T-helper 1 cell treated with Interleukin-12 subunit alpha and Interleukin-12 subunit beta and Interleukin-4 antibody, amounts not matched to agents 30 μg/mL and 1 μg/mL, for 36 hours (primary cell): ENCODE measurements around the gene CLPTM1L.
"Not testable (repeated sequence)": the region's sequence is repeated elsewhere in the genome, so short reads cannot be mapped to it uniquely, and the experiment has no call there.

ENCODE experiments used
- H3K27ac Mint-ChIP-seq: one replicate; pipeline ENCODE4 v1.8.0; 2021; ENCODE audit warnings: mild to moderate bottlenecking, mixed read lengths
- H3K27me3 Mint-ChIP-seq: one replicate; pipeline ENCODE4 v1.8.0; 2021; ENCODE audit warnings: low read depth, mixed read lengths
- H3K36me3 Mint-ChIP-seq: one replicate; pipeline ENCODE4 v1.8.0; 2021; ENCODE audit warnings: low read depth, mixed read lengths
- H3K4me1 Mint-ChIP-seq: one replicate; pipeline ENCODE4 v1.8.0; 2021; ENCODE audit warnings: low read depth, mixed read lengths
- H3K4me3 Mint-ChIP-seq: one replicate; pipeline ENCODE4 v1.8.0; 2021; ENCODE audit warnings: mild to moderate bottlenecking, moderate library complexity, mixed read lengths
- H3K9me3 Mint-ChIP-seq: one replicate; pipeline ENCODE4 v1.8.0; 2021; ENCODE audit warnings: mixed read lengths

CLPTM1L gene

DNA sequence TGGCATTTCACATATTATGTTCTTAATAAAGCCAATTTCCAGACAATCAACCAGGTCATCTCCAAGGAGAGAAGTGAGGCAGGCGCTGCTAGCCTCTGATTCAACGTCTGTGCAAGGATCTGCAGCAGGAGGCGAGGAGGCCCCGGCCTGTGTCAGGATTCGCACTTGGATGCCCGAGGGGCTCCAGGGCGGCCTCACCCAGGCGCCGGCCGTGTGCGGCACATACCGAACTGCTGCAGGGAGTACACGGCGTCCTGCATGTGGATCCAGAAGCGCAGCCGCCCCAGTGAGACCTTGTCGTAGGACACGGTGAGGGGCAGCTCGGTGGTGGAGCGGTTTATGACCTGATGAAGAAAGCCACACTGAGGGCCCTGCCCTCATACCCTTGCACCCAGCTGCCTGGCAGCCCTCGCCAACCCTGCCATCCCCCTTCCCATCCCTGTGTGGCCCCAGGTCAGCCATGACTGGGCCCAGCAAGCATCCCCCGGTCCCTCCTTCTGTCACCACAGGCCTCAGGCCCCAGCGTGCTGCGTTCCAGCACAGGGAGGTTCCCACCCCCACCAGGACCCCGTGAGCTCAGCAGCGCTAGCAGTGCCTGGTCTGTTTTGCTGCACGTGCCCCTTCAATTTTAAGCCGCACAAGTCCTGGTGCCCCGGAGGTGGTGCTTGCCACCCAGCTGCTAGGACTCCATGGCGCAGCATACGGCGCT, 9.9 kb downstream of the CLPTM1L start:
- peaks cover 9% of the 10 kb centered on the region for H3K4me1 Mint-ChIP-seq
- no peaks in the 10 kb centered on the region for H3K9me3 Mint-ChIP-seq
- H3K4me3 Mint-ChIP-seq, result no peak overlapping the region
- H3K27ac Mint-ChIP-seq, result no peak overlapping the region
- peaks cover 30% of the 10 kb centered on the region for H3K36me3 Mint-ChIP-seq
- H3K27me3 Mint-ChIP-seq, result no peaks in the 10 kb centered on the region

DNA sequence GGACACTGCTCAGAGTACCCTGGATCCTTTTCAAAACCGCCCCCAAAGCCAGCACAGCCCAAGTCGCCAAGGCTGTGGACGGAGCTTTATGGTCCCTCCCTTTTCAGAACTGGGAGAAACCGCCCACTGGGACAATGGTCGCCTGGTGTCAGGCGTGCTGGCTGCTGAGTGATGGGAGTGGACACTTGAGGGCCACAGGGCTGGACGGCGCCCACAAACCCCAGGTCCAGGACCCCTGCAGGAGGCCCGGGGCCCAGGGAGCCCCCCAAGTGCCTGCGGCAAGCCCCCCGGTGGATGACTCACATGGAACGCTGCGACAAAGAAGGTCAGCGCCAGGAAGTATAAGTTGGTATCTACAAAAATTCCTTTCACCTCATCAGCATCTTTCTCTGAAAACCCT, 10.9 kb downstream of the CLPTM1L start:
- Mint-ChIP-seq H3K9me3 (no peaks in the 10 kb centered on the region), H3K4me3 (no peak overlapping the region), H3K36me3 (peaks cover 29% of the 10 kb centered on the region)

DNA sequence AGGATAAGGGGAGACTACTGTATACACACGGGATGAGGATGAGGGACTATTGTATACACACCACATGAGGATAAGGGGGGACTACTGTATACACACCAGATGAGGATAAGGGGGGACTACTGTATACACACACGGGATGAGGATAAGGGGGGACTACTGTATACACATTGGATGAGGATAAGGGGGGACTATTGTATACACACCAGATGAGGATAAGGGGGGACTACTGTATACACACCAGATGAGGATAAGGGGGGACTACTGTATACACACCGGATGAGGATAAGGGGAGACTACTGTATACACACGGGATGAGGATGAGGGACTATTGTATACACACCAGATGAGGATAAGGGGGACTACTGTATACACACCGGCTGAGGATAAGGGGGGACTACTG, 11.6 kb downstream of the CLPTM1L start:
- not testable (repeated sequence) for H3K4me3 Mint-ChIP-seq, H3K9me3 Mint-ChIP-seq, H3K27ac Mint-ChIP-seq, H3K27me3 Mint-ChIP-seq
- peaks cover 13% of the 10 kb centered on the region for H3K4me1 Mint-ChIP-seq
- peaks cover 32% of the 10 kb centered on the region for H3K36me3 Mint-ChIP-seq

More for the DNA sequence above, 10.9 kb downstream of the CLPTM1L start:
- Mint-ChIP-seq H3K27ac (no peak overlapping the region), H3K27me3 (no peaks in the 10 kb centered on the region), H3K4me1 (peaks cover 9% of the 10 kb centered on the region)

DNA sequence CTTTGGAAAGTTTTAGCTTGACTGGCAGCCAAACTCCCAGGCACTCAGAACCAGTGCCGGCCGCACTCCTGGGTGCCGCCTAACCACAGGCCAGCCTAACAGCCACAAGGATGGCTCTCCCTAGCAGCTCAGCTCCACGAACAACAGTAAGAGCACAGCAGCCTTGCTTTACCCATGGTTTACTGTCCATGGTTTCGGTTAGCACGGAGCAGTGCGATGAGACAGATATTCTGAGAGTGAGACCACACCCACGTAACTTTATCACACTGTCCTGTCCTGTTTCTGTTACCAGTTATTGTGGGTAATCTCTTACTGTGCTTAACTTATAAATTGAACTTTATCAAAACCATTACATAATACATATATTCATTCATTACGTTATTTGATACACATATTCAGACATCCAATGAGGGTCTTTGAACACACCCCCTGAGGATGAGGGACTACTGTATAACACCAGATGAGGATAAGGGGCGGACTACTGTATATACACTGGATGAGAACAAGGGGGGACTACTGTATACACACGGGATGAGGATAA, 12.4 kb downstream of the CLPTM1L start:
- Mint-ChIP-seq H3K27ac (no peak overlapping the region), H3K4me1 (peaks cover 14% of the 10 kb centered on the region), H3K9me3 (no peaks in the 10 kb centered on the region), H3K4me3 (no peak overlapping the region), H3K36me3 (peaks cover 29% of the 10 kb centered on the region), H3K27me3 (no peaks in the 10 kb centered on the region)

DNA sequence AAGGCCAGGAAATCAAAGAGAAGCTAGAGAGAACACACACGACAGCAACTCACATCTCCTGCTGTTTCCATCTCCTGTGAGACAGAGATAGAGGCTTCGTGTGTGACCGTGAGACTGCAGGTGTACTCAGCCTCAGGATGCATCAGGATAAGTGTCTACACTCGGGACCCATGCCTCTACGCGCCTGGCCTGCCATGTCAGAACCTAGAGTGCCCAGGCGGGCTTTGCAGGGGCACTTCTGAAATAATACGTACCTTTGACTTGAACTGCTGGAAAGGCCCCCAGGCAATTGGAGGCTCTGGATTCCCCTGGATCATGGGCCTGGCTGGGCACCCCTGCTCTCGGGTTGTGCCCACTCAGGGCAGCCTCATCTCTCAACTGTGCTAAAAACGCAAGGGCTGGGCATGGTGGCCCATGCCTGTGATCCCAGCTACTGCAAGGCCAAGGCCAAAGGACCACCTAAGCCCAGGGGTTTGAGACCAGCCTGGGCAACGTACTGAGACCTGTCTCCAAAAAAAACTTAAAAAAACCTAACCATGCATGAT, 13.0 kb downstream of the CLPTM1L start:
- peaks cover 16% of the 10 kb centered on the region for H3K4me1 Mint-ChIP-seq
- peaks cover 29% of the 10 kb centered on the region for H3K36me3 Mint-ChIP-seq
- no peaks in the 10 kb centered on the region for H3K9me3 Mint-ChIP-seq
- H3K27ac Mint-ChIP-seq, result no peak overlapping the region
- H3K27me3 Mint-ChIP-seq, result no peaks in the 10 kb centered on the region
- H3K4me3 Mint-ChIP-seq, result no peak overlapping the region

DNA sequence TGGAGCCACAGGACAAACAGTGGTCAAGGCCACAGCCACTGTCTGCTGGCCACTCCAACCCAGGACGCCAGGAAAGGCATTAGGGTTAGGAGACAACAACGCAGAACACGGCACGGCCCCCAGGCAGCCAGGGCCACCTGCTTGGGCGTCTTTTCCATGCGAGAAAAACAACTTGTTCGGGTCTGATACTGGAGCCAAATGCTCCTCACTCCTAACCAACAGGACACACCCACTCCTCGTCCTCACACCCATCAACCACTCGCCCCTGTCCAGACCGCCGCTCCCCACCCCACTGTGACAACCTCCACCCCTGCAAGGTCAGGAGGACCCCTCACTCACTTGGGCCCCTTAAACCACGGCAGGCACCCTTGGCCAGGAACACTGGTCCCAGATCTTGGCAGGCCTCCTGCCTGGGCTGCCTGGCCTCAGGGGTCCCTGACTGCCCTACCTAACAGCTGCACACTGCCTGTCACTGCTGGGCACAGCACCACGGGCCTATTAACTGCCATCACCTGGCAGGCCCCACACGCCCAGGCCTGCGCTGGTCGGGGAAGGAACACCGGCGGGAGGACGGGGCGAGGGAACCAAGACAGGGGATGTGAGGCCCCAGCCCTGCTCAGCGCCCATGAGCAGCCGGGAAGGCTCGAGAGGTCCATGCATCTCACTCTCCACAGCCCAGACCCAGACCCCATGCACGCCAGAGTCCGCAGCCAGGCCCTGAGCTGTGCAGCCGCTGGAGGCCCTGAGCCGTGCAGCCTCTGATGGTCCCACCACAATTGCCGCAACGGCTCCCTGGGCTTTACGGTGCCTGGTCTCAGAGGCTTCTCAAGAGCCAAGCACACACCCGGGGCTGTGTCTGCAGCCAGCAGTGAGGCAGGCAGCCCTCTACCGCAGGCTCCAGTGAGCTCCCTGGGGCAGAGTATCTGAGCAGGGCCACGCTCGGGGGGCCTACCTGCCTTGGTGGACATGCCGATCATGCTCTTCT, 13.8 kb downstream of the CLPTM1L start:
- H3K4me3 Mint-ChIP-seq, result no peak overlapping the region
- H3K27me3 Mint-ChIP-seq, result no peaks in the 10 kb centered on the region
- no peak overlapping the region for H3K27ac Mint-ChIP-seq
- H3K9me3 Mint-ChIP-seq, result no peaks in the 10 kb centered on the region
- H3K4me1 Mint-ChIP-seq, result peaks cover 11% of the 10 kb centered on the region
- peaks cover 25% of the 10 kb centered on the region for H3K36me3 Mint-ChIP-seq

DNA sequence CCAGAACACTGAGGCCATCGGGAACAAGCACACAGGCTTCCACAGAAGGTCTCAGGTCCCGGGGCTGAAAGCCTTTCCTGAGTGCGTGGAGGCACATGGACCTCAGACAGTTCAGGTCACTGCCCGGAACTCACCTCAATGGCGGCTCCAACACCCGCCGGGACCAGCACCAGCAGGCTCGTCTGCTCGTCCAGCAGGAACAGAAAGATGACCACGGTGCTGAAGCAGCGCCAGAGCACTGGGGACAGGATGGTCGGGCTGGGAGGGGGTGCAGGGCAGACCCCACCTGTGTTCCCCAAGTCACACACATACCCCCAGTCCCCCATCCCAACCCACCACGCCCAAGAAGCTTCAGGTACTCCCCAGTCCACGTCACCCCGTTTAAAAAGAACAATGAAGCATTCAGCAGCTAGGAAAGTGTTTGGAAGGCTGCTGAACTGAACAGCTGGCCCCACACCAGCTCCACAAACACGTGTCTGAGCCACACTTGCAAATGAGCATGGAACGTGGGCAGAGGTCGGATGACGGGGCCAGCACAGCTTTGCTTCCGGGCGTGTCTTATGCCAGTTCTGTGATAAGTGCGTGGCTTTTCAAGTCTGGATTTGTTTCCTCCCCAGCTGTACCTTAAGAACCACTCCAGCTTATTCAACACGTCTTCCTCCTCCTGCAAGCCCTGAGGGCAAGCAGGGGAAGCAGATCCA, 14.6 kb downstream of the CLPTM1L start:
- Mint-ChIP-seq H3K4me3 (no peak overlapping the region), H3K27ac (no peak overlapping the region), H3K4me1 (peaks cover 7% of the 10 kb centered on the region), H3K9me3 (no peaks in the 10 kb centered on the region), H3K27me3 (no peaks in the 10 kb centered on the region), H3K36me3 (peaks cover 29% of the 10 kb centered on the region)

DNA sequence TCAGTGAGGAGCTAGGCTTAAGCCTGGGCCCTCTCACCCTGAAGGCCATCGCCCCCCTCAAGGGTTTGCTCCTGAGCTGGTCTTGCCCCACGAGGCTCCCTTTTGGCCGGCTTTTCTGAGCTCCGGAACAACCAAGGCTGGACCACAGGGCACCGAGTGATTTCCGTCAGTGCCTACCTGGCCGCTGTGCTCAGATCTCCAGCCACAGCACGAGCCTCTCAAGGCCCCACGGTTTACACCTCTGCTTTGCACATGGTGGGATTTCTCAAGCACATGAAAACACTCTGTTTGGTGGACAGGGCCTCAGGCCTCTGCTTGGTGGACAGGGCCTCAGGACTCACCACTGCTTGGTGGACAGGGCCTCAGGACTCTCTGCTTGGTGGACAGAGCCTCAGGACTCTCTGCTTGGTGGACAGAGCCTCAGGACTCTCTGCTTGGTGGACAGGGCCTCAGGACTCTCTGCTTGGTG, 15.8 kb downstream of the CLPTM1L start:
- Mint-ChIP-seq H3K27ac (no peak overlapping the region), H3K9me3 (no peaks in the 10 kb centered on the region)

DNA sequence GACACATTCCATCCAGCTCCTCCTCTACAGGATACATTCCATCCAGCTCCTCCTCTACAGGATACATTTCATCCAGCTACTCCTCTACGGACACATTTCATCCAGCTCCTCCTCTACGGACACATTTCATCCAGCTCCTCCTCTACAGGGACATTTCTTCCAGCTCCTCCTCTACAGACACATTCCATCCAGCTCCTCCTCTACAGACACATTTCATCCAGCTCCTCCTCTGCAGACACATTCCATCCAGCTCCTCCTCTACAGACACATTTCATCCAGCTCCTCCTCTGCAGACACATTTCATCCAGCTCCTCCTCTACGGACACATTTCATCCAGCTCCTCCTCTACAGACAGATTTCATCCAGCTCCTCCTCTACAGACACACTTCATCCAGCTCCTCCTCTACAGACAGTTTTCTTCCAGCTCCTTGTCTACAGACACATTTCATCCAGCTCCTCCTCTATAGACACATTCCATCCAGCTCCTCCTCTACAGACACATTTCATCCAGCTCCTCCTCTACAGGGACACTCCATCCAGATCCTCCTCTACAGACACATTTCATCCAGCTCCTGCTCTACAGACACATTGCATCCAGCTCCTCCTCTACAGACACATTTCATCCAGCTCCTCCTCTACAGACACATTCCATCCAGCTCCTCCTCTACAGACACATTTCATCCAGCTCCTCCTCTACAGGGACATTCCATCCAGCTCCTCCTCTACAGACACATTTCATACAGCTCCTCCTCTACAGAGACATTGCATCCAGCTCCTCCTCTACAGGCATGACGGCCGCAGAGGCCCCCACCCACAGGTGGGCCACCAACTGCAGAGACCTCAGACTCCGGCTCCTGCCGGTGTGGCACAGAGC, 16.4 kb downstream of the CLPTM1L start:
- peaks cover 22% of the 10 kb centered on the region for H3K36me3 Mint-ChIP-seq
- H3K4me1 Mint-ChIP-seq, H3K27me3 Mint-ChIP-seq, H3K4me3 Mint-ChIP-seq, H3K9me3 Mint-ChIP-seq: not testable (repeated sequence)
- H3K27ac Mint-ChIP-seq, result peak overlapping the region; percentile 0

More for the DNA sequence above, 15.8 kb downstream of the CLPTM1L start:
- Mint-ChIP-seq H3K4me1 (peaks cover 7% of the 10 kb centered on the region), H3K4me3 (no peak overlapping the region), H3K27me3 (no peaks in the 10 kb centered on the region), H3K36me3 (peaks cover 22% of the 10 kb centered on the region)

DNA sequence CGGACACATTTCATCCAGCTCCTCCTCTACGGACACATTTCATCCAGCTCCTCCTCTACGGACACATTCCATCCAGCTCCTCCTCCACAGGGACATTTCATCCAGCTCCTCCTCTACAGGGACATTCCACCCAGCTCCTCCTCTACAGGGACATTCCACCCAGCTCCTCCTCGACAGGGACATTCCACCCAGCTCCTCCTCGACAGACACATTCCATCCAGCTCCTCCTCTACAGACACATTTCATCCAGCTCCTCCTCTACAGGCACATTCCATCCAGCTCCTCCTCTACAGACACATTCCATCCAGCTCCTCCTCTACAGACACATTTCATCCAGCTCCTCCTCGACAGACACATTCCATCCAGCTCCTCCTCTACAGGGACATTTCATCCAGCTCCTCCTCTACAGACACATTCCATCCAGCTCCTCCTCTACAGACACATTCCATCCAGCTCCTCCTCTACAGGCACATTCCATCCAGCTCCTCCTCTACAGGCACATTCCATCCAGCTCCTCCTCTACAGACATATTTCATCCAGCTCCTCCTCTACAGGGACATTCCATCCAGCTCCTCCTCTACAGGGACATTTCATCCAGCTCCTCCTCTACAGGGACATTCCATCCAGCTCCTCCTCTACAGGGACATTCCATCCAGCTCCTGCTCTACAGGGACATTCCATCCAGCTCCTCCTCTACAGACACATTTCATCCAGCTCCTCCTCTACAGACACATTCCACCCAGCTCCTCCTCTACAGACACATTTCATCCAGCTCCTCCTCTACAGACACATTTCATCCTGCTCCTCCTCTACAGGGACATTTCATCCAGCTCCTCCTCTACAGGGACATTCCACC, 17.8 kb downstream of the CLPTM1L start:
- not testable (repeated sequence) for H3K9me3 Mint-ChIP-seq, H3K27ac Mint-ChIP-seq, H3K4me1 Mint-ChIP-seq, H3K4me3 Mint-ChIP-seq, H3K27me3 Mint-ChIP-seq
- H3K36me3 Mint-ChIP-seq, result peaks cover 19% of the 10 kb centered on the region

DNA sequence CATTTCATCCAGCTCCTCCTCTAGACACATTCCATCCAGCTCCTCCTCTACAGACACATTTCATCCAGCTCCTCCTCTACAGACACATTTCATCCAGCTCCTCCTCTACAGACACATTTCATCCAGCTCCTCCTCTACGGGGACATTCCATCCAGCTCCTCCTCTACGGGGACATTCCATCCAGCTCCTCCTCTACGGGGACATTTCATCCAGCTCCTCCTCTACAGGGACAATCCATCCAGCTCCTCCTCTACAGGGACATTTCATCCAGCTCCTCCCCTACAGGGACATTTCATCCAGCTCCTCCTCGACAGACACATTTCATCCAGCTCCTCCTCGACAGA, 18.4 kb downstream of the CLPTM1L start:
- not testable (repeated sequence) for H3K9me3 Mint-ChIP-seq, H3K4me3 Mint-ChIP-seq, H3K27me3 Mint-ChIP-seq, H3K27ac Mint-ChIP-seq, H3K4me1 Mint-ChIP-seq
- H3K36me3 Mint-ChIP-seq, result peaks cover 19% of the 10 kb centered on the region

DNA sequence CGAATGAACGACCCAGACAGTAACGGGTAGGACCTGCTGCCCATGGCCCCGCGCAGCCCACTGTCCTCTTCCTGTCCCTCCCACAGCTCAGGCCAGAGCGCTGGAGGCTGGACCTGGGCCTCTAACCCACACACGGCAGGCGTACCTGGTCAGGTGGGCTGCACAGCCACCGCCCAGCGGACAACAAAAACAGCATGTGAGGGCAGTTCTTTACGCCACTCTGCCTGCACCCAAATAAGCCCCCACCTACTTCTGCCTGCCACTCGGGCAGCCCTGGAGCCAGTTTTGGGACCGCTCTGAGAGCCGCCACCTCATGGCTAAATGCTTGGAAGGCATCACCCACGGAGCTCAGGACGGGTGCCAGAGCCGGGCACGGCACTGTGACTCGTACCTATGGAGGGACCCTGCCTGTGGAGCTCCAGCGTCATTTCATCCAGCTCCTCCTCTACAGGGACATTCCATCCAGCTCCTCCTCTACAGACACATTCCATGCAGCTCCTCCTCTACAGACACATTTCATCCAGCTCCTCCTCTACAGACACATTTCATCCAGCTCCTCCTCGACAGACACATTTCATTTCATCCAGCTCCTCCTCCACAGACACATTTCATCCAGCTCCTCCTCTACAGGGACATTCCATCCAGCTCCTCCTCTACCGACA, 18.9 kb downstream of the CLPTM1L start:
- Mint-ChIP-seq H3K27ac (no peak overlapping the region), H3K27me3 (no peaks in the 10 kb centered on the region), H3K4me1 (peaks cover 7% of the 10 kb centered on the region), H3K36me3 (peaks cover 24% of the 10 kb centered on the region), H3K4me3 (no peak overlapping the region), H3K9me3 (no peaks in the 10 kb centered on the region)
